GM12801 (cell line): ENCODE measurements around the gene ARHGAP6.

ENCODE experiments used
- CTCF ChIP-seq: IDR thresholded peaks from one replicate; pipeline ENCODE4 v1.5.1; 2011; ENCODE audit warnings: control low read depth; ENCODE audit not compliant: insufficient read length; ENCODE audit errors: extremely low read depth

ARHGAP6 gene

GRCh38 chrX:11664211-11665167 is 1.2 kb downstream of the ARHGAP6 start:
- TF ChIP-seq CTCF, result no peak

GRCh38 chrX:11663875-11664210 is 1.9 kb downstream of the ARHGAP6 start:
- no peak for TF ChIP-seq CTCF

GRCh38 chrX:11655282-11656015 is 10.3 kb downstream of the ARHGAP6 start:
- TF ChIP-seq CTCF, result no peak

- no peak for TF ChIP-seq CTCF
Observed at GRCh38 chrX:11648705-11649519, 16.8 kb downstream of the ARHGAP6 start.

GRCh38 chrX:11647138-11647537 is 18.6 kb downstream of the ARHGAP6 start:
- no peak for TF ChIP-seq CTCF

- no peak for TF ChIP-seq CTCF
Observed at GRCh38 chrX:11641349-11642065, 24.2 kb downstream of the ARHGAP6 start.
